NCI-H1694 treated with DMSO at 0.1 percent for 48 hours (cell line): Measurements from ENCODE around the gene VEZF1.
A peak's percentile ranks its signal among the peaks of the same experiment; 100 is the strongest.

Source experiments
- DNase-seq: peaks from one replicate; lab custom pipeline; 2025; lab: John Stamatoyannopoulos, UW

Gene VEZF1

GRCh38 chr17:57999010-57999495, 11.0 kb upstream of the VEZF1 start:
- no peak for DNase-seq

GRCh38 chr17:57997085-57997809, 9.2 kb upstream of the VEZF1 start:
- DNase-seq, result no peak

GRCh38 chr17:57995076-57995956, 7.3 kb upstream of the VEZF1 start:
- peak; percentile 89 for DNase-seq

- DNase-seq, result no peak
Observed at GRCh38 chr17:57994436-57994835, 6.4 kb upstream of the VEZF1 start.

- DNase-seq, result peak; percentile 52
Observed at GRCh38 chr17:57993471-57994365, 5.7 kb upstream of the VEZF1 start.

- DNase-seq, result no peak
Observed at GRCh38 chr17:57991537-57991936, 3.5 kb upstream of the VEZF1 start.

GRCh38 chr17:57990037-57990436, 2.0 kb upstream of the VEZF1 start:
- no peak for DNase-seq

- DNase-seq, result no peak
Observed at GRCh38 chr17:57988301-57989250, 522 bp upstream of the VEZF1 start.

- DNase-seq, result no peak
Observed at GRCh38 chr17:57986841-57987580, 1.0 kb downstream of the VEZF1 start.

GRCh38 chr17:57985675-57985974, 2.4 kb downstream of the VEZF1 start:
- DNase-seq, result no peak

- no peak for DNase-seq
Observed at GRCh38 chr17:57984936-57985674, 2.9 kb downstream of the VEZF1 start.

GRCh38 chr17:57984261-57984890, 3.7 kb downstream of the VEZF1 start:
- DNase-seq, result no peak

- no peak for DNase-seq
Observed at GRCh38 chr17:57983446-57983845, 4.6 kb downstream of the VEZF1 start.

GRCh38 chr17:57982452-57983170, 5.4 kb downstream of the VEZF1 start:
- DNase-seq, result no peak

- no peak for DNase-seq
Observed at GRCh38 chr17:57980522-57980921, 7.5 kb downstream of the VEZF1 start.

GRCh38 chr17:57979076-57979475, 9.0 kb downstream of the VEZF1 start:
- no peak for DNase-seq

GRCh38 chr17:57976594-57976993, 11.5 kb downstream of the VEZF1 start:
- no peak for DNase-seq

- no peak for DNase-seq
Observed at GRCh38 chr17:57975044-57975443, 13.0 kb downstream of the VEZF1 start.
